ENCODE results near the gene MFSD2B.
"Not testable (repeated sequence)": the region's sequence is repeated elsewhere in the genome, so short reads cannot be mapped to it uniquely, and the experiment has no call there.

Gene MFSD2B, protein sequence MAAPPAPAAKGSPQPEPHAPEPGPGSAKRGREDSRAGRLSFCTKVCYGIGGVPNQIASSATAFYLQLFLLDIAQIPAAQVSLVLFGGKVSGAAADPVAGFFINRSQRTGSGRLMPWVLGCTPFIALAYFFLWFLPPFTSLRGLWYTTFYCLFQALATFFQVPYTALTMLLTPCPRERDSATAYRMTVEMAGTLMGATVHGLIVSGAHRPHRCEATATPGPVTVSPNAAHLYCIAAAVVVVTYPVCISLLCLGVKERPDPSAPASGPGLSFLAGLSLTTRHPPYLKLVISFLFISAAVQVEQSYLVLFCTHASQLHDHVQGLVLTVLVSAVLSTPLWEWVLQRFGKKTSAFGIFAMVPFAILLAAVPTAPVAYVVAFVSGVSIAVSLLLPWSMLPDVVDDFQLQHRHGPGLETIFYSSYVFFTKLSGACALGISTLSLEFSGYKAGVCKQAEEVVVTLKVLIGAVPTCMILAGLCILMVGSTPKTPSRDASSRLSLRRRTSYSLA

DNA sequence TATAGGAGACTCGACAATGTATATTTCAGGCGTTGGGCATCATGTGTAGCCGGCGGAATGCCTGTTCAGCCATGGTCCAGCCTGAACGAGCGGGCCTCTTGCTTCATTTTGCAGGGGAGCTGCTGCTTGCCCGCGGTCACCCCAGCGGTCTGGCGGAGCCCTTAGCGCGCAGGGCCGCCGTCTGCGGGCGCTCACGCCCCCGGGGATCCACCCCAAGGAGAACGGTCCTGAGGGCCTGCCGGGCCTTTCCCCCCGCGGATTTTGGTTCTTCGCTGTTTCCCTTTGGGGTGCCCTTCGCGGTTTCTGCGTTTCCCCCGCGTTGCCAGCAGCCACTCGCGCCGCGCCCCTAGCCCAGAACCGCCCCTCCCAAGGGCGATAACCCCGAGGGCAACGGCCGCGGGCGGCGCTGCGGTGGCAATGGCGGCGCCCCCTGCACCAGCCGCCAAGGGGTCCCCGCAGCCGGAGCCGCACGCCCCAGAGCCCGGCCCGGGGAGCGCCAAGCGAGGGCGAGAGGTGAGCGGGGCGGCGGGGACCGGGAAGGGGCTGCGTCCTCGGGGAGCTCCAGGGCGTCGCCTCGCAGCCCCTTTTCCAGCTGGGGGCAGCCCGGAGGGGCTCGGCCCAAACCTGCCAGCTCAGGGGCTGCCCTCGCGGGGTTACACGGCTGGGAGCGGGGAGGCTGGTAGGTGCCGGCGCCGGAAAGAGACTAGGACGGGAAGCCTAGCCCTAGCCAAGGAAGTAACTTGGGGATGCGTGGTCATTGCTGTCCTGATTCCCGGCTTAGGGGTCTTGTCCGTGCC, at the start of gene MFSD2B:
MFSD2B (plus strand) TSS at position 406 of the 797 bp plus-strand sequence; CDS start at position 418, 12 bp downstream.
- DNase-seq: no peak

DNA sequence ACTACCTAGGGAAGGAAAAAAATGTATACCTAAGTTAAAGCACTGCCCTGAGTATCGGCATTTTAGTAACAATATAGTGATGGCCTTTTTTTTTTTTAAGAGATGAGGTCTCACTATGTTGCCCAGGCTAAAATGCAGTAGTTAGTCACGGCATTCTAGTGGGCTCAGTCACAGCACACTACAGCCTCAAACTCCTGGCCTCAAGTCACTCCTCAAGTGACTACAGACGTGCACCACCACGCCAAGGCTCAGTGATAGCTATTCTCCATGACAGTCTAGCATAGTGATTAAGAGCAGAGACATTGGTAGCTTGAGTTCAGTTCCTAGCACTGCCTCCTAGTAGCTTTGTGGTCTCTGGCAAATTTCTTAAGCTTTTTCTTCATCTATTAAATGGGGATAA, 42.0 kb upstream of the MFSD2B start:
- no peak for DNase-seq

DNA sequence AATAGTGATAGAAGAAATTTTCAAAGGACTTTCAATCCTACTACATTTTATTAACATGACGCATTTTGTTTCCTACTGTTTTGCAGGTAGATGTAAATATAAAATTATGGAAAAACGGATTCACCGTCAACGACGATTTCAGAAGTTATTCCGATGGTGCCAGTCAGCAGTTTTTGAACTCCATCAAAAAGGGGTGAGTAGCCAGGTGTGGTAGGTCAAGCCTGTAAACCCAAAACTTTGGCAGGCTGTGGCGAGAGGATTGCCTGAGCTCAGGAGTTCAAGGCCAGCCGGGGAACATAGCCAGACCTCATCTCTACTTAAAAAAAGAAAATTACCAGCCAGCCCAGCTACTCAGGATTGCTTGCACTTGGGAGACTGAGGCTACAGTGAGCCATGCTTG, 33.0 kb upstream of the MFSD2B start:
- DNase-seq: no peak

DNA sequence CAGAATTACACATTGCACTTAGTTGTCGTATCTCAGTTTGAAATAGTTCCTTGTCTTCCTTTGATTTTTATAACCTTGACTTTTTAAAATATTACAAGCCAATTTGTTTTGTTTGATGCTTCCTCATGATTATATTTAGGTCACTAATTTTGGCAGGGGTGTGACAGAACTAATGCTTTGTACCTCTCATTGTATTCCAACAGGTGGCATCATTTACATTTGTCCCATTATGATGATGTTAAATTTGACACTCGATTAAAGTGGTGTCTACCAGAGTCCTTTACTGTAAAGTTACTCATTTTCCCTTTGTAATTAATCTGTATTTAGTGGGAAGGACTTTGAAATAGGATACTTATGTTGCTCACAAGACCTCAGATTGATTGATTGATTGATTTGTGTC, 21.5 kb upstream of the MFSD2B start:
- no peak for DNase-seq

DNA sequence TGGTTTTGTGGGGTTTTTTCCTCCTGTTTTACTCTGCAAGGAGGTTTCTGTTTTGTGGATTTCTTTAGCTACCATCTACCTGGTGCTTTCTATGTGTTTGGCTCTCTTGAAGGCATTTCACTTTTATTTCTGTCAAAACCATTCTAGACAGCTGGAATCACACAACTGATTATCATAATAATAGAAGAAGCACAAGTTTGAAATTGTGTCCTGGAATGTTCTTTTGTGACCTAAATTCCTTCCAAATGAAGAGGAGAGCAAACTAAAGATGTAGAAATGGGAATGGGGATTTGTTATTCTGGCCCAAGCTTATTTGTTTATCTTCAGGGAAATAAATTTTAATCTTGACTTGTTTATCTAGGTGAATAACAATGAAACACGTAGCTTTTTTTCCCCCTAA, 17.0 kb upstream of the MFSD2B start:
- no peak for DNase-seq

DNA sequence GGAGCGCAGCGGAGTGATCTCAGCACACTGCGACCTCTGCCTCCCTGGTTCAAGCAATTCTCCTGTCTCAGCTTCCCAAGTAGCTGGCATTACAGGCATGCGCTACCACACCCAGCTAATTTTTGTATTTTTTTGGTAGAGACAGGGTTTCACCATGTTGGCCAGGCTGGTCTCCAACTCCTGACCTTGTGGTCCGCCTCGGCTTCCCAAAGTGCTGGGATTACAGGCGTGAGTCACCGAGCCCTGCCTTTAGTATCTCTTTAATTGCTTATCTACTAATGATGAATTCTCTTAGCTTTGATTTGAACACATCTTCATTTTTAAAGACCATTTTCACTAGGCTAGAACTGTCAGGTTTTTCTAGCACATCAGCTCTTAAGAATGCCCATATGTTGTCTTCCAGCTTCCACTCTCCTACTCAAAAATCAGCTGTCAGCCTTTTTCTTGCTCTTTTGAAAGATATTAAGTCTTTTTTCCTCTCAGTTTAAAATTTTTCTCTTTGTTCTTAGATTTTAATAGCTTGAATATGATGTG, 16.1 kb upstream of the MFSD2B start:
- no peak for DNase-seq

DNA sequence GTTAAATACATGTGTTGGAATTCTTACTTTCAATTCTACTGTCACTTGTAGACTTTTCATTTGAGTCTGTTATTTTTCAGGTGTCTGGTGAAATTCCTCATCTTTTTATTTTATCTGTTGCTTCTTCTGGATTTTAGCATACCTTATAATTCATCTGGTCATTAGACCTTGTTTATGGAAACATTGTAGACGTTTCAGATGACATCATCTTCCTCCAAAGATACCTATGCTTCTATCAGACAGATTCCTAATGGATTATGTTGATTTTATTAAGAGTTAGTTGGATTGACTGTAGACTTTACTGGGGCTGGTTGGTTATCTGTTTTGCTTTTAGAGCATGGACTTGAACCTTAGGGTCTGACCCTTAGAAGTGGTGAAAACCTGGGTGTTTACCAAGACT, 15.3 kb upstream of the MFSD2B start:
- DNase-seq: no peak

DNA sequence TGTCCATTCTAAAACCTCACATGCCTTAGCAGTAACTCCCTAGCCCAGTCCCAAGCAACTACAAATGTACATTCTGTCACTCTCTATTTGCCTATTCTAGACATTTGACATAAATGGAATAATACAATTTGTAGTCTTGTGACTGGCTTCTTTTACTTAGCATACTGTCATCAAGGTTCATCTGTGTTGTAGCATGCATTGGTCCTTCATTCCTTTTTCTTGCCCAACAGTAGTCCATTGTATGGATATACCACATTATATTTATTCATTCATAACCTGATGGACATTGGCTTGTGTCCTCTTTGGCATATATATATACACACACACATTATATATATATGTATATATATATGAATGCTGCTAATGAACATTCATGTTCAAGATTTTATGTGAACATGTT, 2.2 kb upstream of the MFSD2B start:
- no peak for DNase-seq

DNA sequence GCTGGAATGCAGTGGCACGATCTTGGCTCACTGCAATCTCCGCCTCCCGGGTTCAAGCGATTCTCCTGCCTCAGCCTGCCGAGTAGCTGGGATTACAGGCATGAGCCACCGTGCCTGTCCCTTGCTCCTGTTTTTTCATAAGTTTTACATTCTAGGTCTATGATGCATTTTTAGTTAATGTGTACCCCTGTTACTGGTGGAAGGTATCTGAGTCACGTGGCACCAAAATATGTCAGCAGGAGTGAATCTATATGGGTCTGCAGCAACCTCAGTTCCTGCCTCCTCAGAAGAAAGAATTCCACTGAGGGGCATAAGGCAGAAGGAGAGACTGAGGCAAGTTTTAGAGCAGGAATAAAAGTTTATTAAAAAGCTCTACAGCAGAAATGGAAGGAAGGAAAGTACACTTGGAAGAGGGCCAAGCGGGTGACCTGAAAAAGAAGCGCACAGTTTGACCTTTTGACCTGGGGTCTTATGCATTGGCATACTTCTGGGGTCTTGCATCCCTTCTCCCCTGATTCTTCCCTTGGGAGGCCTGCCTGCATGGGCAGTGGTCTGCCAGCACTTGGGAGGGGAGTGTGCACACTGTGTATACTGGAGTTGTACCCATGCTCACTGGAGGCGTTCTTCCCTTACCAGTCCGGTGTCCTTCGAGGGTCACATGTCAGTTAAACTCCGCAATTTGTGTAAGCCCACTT, 1.1 kb upstream of the MFSD2B start:
- no peak for DNase-seq

DNA sequence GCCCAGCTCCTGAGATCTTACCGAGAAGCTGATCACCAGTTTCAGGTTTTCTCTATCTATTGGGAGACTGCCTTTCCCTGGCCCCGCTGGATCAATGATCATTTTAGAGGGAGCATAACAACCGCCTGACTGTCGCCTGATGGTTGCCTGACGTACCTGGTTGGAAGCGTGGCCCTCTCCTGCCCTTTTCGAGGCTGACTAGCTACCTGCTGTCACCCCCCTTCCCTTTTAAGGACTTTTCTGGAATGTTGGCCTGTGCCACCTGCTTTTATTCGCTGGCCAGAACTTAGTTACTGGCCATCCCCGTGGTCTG, 562 bp upstream of the MFSD2B start:
- no peak for DNase-seq

DNA sequence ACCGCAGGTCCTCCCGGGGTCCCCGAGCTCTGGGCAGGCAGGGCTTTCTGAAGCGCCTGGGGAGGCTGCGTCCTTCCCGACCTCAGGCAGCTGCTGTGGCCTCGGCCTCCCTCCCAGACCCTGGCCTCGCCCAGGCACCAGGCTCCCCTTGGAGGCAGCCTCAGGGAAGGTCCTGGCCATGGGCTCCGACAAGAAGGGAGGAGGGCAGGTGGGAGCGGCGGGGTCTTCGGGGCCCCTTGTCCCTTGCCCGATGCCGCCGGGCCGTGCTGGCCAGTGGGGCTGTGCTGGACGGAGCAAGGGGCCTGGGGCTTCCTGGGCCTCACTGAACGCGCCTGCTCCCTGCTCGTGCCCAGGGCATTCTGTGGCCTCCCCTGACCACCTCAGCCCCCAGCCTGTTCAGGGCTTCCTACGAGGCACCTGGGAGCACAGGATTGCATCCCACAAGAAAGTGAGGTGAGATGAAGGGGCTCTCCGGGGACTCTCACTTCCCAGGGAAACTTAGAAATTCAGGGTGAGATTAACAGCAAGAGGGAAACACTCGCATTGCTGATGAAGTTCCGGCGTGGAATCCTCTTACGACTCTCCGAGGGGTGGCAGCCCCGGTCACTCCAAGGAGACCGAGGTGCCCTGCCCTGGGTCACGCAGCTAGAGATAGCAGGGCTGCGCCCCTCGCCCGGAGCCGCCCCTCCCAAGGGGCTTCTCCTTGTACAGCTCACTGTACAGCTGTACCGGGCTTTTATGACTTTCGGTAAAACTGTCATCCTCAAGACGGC, 778 bp downstream of the MFSD2B start:
- DNase-seq: no peak

DNA sequence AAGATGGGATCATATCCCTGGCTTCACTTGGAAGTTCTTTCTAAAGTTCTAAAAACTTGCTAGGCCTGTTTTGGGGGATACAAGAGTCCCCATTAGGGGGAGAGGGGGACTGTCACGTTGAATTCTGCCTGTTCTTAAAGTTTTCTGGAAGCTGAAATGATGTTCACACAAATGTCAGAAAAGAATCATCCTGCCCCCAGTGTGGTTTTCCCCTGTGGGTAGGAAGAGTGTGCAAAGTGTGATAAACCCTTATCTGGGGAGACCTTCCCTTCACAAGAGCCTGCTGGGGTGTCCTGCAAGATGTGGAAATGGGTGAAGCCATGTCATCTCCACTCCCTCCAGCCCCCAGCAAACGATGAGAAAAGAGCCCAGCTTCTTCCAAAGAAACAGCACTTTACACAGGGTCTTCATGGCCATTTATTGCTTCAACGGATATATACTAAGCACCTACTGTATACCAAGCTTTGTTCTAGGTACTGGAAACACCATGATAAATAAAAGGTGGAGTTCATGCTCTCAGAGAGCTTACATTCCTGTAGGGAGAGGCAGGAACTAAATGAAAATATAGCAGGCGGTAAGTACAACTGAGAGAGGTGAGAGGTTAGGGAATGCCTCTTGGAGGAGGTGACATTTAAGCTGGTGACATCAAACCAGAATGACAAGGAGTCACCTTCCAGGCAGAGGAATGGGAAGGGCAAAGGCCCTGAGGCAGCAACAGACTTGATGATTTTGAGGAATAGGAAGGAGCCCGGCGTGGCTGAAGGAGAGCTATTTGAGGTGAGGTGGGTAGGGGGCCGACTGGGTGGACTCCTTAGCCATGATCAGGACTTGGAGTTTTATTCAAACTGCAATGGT, 1.6 kb downstream of the MFSD2B start:
- no peak for DNase-seq

DNA sequence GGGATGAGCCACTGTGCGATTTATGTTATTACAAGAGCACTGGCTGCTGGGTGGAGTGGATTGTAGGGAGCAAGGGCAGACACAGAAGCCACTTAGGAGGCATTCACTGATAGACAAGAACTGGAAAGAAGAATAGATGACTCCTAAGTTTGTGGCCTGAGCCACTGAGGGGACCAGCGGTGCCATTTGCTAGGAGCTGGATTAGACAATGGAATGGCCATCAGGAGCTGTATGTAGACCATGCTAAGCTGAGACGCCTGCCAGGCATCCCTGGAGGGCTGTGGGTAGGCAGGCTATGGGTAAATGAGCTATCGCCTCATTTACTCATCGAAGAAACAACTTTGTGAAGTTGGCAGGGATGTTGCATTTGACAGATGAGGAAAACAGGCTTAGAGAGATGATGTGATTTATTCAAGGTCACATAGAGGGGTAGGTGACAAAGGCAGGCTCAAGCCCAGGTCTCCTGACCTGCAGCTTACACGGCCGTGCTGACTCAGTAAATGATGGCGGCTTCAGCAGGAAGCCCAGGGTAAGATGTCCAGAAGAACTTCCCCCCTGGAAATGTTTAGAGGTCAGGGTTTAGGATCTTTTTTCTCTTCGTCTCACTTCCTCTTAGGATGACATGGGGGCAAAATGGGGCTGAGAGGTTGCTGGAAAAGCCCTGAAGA, 2.8 kb downstream of the MFSD2B start:
- no peak for DNase-seq

DNA sequence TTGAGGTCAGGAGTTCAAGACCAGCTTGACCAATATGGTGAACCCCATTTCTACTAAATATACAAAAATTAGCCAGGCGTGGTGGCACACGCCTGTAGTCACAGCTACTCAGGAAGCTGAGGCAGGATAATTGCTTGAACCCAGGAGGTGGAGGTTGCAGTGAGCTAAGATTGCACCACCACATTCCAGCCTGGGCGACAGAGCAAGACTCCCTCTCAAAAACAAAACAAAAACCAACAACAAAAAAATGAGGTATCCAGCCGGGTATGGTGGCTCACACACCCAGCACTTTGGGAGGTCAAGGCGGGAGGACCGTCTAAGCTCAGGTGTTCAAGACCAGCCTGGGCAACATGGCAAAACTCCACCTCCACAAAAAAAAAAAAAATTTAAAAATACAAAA, 5.0 kb downstream of the MFSD2B start:
- DNase-seq: not testable (repeated sequence)

DNA sequence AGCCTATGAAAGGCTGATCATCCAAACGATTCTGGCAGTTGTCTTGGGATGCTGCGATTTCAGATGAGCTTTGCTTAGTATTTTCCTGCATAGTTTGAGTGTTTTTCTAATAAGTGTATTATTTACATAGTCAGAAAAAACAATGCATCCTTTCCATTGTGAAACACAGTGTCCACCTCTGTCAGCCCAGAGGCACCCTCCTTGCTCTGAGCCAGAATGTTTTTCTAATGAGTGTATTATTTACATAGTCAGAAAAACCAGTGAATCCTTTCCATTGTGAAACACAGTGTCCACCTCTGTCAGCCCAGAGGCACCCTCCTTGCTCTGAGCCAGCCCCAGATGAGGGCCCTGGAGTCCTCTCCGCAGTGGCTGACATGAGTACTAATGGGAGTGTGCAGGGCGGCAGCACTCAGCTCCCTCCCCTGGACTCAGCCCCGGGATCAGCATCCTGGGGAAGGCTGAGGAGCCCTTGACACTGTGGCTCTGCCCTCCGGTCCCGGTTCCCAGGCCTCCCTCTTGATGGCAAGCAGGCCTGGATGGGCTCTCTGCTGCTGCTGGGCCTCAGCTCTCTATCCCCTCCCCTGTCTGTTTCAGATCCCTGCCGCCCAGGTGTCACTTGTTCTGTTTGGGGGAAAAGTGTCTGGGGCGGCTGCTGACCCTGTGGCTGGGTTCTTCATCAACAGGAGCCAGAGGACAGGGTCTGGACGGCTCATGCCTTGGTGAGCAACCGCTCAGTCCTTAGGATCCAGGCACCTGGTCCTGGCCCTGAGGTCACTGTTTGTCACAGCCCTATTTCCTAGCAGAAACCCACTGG, 5.9 kb downstream of the MFSD2B start:
- DNase-seq: no peak

DNA sequence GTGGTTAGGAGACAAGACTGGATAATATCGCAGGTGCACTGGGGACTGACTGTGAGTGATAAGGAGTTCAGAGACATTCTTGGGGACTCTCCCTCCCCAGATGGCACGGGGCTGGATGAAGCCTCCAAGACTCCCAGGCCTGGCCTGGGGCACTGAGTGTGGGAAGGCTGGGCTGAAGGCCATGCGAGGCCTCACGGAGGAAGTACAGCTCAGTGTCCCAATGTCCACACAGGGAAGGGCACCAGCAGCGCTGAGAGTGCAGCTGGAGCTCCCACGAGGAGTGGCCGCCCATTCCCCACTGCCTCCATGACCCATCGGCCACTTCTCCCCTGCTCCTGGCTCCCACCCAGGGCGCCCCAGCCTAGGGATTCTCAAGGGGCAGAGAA, 6.5 kb downstream of the MFSD2B start:
- DNase-seq: no peak

DNA sequence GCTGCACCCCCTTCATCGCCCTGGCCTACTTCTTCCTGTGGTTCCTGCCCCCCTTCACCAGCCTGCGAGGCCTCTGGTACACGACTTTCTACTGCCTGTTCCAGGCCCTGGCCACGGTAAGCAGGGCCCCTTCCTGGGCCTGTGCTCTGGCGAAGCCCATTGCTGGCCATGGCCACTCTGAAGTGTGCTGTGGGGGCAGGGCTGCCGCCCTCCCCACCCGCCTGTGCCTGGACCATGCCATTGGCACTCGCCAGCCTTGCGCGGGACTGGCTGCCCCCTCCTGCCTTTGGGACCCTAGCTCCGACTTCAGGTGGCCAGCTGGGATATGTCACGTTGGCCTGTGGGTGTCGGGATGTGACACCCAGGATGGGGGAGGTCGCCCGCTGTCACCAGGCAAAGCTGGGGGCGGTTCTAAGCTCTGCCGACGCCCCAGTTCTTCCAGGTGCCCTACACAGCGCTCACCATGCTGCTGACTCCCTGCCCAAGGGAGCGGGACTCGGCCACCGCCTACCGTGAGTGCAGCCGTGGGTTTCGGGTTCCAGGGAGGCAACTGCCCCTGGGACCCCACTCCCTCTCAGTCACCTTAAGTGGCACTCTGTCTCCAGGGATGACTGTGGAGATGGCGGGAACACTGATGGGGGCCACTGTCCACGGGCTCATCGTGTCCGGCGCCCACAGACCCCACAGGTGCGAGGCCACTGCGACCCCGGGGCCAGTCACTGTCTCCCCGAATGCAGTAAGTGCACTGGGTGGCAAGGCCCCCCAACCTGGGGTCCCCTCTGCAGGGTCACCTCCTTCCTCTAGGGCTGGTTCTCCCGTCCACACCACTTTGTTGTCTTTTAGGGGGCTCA, 7.2 kb downstream of the MFSD2B start:
- DNase-seq: no peak

DNA sequence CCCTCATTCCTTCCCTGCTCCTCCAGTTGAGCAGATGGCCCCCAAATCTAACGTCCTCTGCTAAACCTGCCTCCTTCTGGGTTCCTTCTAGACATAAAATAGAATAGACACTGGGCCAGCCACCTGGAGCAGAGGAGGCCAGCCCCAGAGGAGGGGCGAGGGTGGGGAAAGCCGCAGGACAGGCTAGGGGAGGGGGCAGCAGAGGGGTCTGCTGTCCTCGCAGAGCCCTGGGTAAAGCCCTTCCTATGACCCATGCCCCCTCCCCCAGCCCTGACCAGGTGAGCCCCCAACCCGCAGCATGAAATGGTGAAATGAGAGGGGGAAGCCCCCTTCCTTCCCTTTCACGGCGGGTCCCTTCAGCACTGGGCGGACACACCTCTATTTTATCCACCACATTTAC, 7.8 kb downstream of the MFSD2B start:
- DNase-seq: no peak

Measured in hypothalamus (tissue), 51 donors.